HEK293 (cell line): Measurements from ENCODE around the gene MRPL9.

Experiments used
- BCL11B ChIP-seq: fragments of 450-650 bp; formaldehyde crosslinking; IDR thresholded peaks from 2 replicates; pipeline ENCODE4 v1.5.1; 2016; ENCODE audit warnings: low read depth, missing biosample characterization, missing genetic modification characterization
- ELK4 ChIP-seq: IDR thresholded peaks from 2 replicates; pipeline ENCODE4 v1.6.1; 2011; ENCODE audit warnings: mild to moderate bottlenecking, low read depth, low read length, borderline replicate concordance
- INSM2 ChIP-seq: fragments of 450-650 bp; formaldehyde crosslinking; IDR thresholded peaks from 2 replicates; pipeline ENCODE4 v1.5.1; 2016; ENCODE audit warnings: missing biosample characterization, missing genetic modification characterization
- KLF16 ChIP-seq: fragments of 450-650 bp; formaldehyde crosslinking; IDR thresholded peaks from 2 replicates; pipeline ENCODE4 v1.5.1; 2017; ENCODE audit warnings: missing biosample characterization, missing genetic modification characterization
- PRDM10 ChIP-seq: fragments of 450-650 bp; formaldehyde crosslinking; IDR thresholded peaks from 2 replicates; pipeline ENCODE4 v1.5.1; 2016; ENCODE audit warnings: missing biosample characterization, missing genetic modification characterization
- SALL2 ChIP-seq: fragments of 450-650 bp; formaldehyde crosslinking; IDR thresholded peaks from 2 replicates; pipeline ENCODE4 v1.5.0; 2017; ENCODE audit warnings: missing biosample characterization, mild to moderate bottlenecking, missing genetic modification characterization, borderline replicate concordance
- SCRT2 ChIP-seq: fragments of 450-650 bp; formaldehyde crosslinking; IDR thresholded peaks from 2 replicates; pipeline ENCODE4 v1.5.1; 2016; ENCODE audit warnings: missing biosample characterization, missing genetic modification characterization
- SP3 ChIP-seq: fragments of 450-650 bp; formaldehyde crosslinking; IDR thresholded peaks from 2 replicates; pipeline ENCODE4 v1.5.1; 2016; ENCODE audit warnings: missing biosample characterization, missing genetic modification characterization
- TRIM28 ChIP-seq: IDR thresholded peaks from 2 replicates; pipeline ENCODE4 v1.6.1; 2011; ENCODE audit warnings: low read length, control low read depth, borderline replicate concordance
- ZBTB21 ChIP-seq: fragments of 450-650 bp; formaldehyde crosslinking; IDR thresholded peaks from 2 replicates; pipeline ENCODE4 v1.5.1; 2017; ENCODE audit warnings: missing biosample characterization, missing genetic modification characterization
- ZBTB8A ChIP-seq: fragments of 450-650 bp; formaldehyde crosslinking; IDR thresholded peaks from 2 replicates; pipeline ENCODE4 v1.5.1; 2016; ENCODE audit warnings: missing biosample characterization, missing genetic modification characterization
- ZFP37 ChIP-seq: fragments of 450-650 bp; formaldehyde crosslinking; IDR thresholded peaks from 2 replicates; pipeline ENCODE4 v1.5.1; 2016; ENCODE audit warnings: missing biosample characterization, missing genetic modification characterization
- ZNF157 ChIP-seq: fragments of 450-650 bp; formaldehyde crosslinking; IDR thresholded peaks from 2 replicates; pipeline ENCODE4 v1.5.1; 2016; ENCODE audit warnings: missing biosample characterization, missing genetic modification characterization
- ZNF18 ChIP-seq: fragments of 450-650 bp; formaldehyde crosslinking; IDR thresholded peaks from 2 replicates; pipeline ENCODE4 v1.5.1; 2016; ENCODE audit warnings: missing biosample characterization, missing genetic modification characterization
- ZNF211 ChIP-seq: fragments of 450-650 bp; formaldehyde crosslinking; IDR thresholded peaks from 2 replicates; pipeline ENCODE4 v1.5.1; 2016; ENCODE audit warnings: low read depth, missing biosample characterization, missing genetic modification characterization
- ZNF239 ChIP-seq: fragments of 450-650 bp; formaldehyde crosslinking; IDR thresholded peaks from 2 replicates; pipeline ENCODE4 v1.5.1; 2016; ENCODE audit warnings: missing biosample characterization, missing genetic modification characterization
- ZNF292 ChIP-seq: fragments of 450-650 bp; formaldehyde crosslinking; IDR thresholded peaks from 2 replicates; pipeline ENCODE4 v1.5.1; 2016; ENCODE audit warnings: low read depth, missing biosample characterization, missing genetic modification characterization, borderline replicate concordance
- ZNF324 ChIP-seq: fragments of 450-650 bp; formaldehyde crosslinking; IDR thresholded peaks from 2 replicates; pipeline ENCODE4 v1.5.1; 2016; ENCODE audit warnings: missing biosample characterization, missing genetic modification characterization
- ZNF350 ChIP-seq: fragments of 450-650 bp; formaldehyde crosslinking; IDR thresholded peaks from 2 replicates; pipeline ENCODE4 v1.5.0; 2017; ENCODE audit warnings: missing biosample characterization, mild to moderate bottlenecking, missing genetic modification characterization
- ZNF362 ChIP-seq: fragments of 450-650 bp; formaldehyde crosslinking; IDR thresholded peaks from 2 replicates; pipeline ENCODE4 v1.5.1; 2016; ENCODE audit warnings: missing biosample characterization, missing genetic modification characterization
- ZNF366 ChIP-seq: fragments of 450-650 bp; formaldehyde crosslinking; conservative IDR thresholded peaks from 2 replicates; pipeline ENCODE4 v1.5.1; 2016; ENCODE audit warnings: missing biosample characterization, missing genetic modification characterization
- ZNF416 ChIP-seq: fragments of 450-650 bp; formaldehyde crosslinking; IDR thresholded peaks from 2 replicates; pipeline ENCODE4 v1.5.1; 2016; ENCODE audit warnings: missing biosample characterization, missing genetic modification characterization
- ZNF423 ChIP-seq: fragments of 450-650 bp; formaldehyde crosslinking; IDR thresholded peaks from 2 replicates; pipeline ENCODE4 v1.5.1; 2016; ENCODE audit warnings: missing biosample characterization, missing genetic modification characterization
- ZNF513 ChIP-seq: fragments of 450-650 bp; IDR thresholded peaks from 2 replicates; pipeline ENCODE4 v1.5.1; 2018; ENCODE audit warnings: missing biosample characterization, missing genetic modification characterization
- ZNF555 ChIP-seq: fragments of 450-650 bp; formaldehyde crosslinking; conservative IDR thresholded peaks from 2 replicates; pipeline ENCODE4 v1.5.1; 2017; ENCODE audit warnings: missing biosample characterization, mild to moderate bottlenecking, missing genetic modification characterization, inconsistent platforms
- ZNF664 ChIP-seq: fragments of 450-650 bp; formaldehyde crosslinking; IDR thresholded peaks from 2 replicates; pipeline ENCODE4 v1.5.1; 2016; ENCODE audit warnings: missing biosample characterization, missing genetic modification characterization
- ZNF677 ChIP-seq: fragments of 450-650 bp; IDR thresholded peaks from 2 replicates; pipeline ENCODE4 v1.5.0; 2018; ENCODE audit warnings: missing biosample characterization, mild to moderate bottlenecking, missing genetic modification characterization, moderate library complexity
- ZSCAN23 ChIP-seq: fragments of 450-650 bp; formaldehyde crosslinking; IDR thresholded peaks from 2 replicates; pipeline ENCODE4 v1.5.1; 2016; ENCODE audit warnings: missing biosample characterization, missing genetic modification characterization
- ZSCAN30 ChIP-seq: fragments of 450-650 bp; IDR thresholded peaks from 2 replicates; pipeline ENCODE4 v1.5.1; 2018; ENCODE audit warnings: missing biosample characterization, mild to moderate bottlenecking, missing genetic modification characterization, moderate library complexity

The MRPL9 gene

GRCh38 chr1:151790071-151790939 is 27.0 kb upstream of the MRPL9 start, which contains the start of gene TDRKH (continued):
- peak; percentile 67 for TF ChIP-seq INSM2 (tag by site-specific recombination)
- peak; percentile 93 for TF ChIP-seq KLF16 (tag by site-specific recombination)
- TF ChIP-seq ZNF664 (tag by site-specific recombination): no peak
- no peak for TF ChIP-seq ZNF362 (tag by site-specific recombination)
- TF ChIP-seq SALL2 (tag by site-specific recombination): no peak
- TF ChIP-seq ZNF239 (tag by site-specific recombination): no peak
- no peak for TF ChIP-seq ZNF416 (tag by site-specific recombination)
- no peak for TF ChIP-seq ZNF292 (tag by site-specific recombination)
- TF ChIP-seq TRIM28: no peak
- no peak for TF ChIP-seq ZNF423 (tag by site-specific recombination)
- peak; percentile 86 for TF ChIP-seq PRDM10 (tag by site-specific recombination)
- no peak for TF ChIP-seq ZNF211 (tag by site-specific recombination)
- TF ChIP-seq ZNF324 (tag by site-specific recombination): peak; percentile 97
- TF ChIP-seq ZBTB21 (tag by site-specific recombination): no peak
- peak; percentile 36; the same call in 1 of the 2 replicates for TF ChIP-seq ZNF366
- TF ChIP-seq ZNF555 (tag by site-specific recombination): no peak
- TF ChIP-seq ZNF157 (tag by site-specific recombination): no peak
- no peak for TF ChIP-seq SCRT2 (tag by site-specific recombination)
- no peak for TF ChIP-seq ZSCAN30 (tag by site-specific recombination)
- no peak for TF ChIP-seq ZNF513
- peak; percentile 56; the same call in 1 of the 2 replicates for TF ChIP-seq ZBTB8A (tag by site-specific recombination)
- no peak for TF ChIP-seq ELK4
- peak; percentile 46; the same call in 1 of the 2 replicates for TF ChIP-seq ZSCAN23 (tag by site-specific recombination)
- no peak for TF ChIP-seq ZNF677 (tag by site-specific recombination)
- TF ChIP-seq SP3 (tag by site-specific recombination): peak; percentile 83
- 0 out of 2 replicates have a peak, but pooled peaks have one; percentile 32 for TF ChIP-seq BCL11B (tag by site-specific recombination)
- peak; percentile 98 for TF ChIP-seq ZNF18 (tag by site-specific recombination)
- peak; percentile 81 for TF ChIP-seq ZFP37 (tag by site-specific recombination)
- no peak for TF ChIP-seq ZNF350 (tag by site-specific recombination)
